Bone marrow (tissue), 2 donors: ENCODE results near the gene STK32B.
"Not testable (repeated sequence)": the region's sequence is repeated elsewhere in the genome, so short reads cannot be mapped to it uniquely, and the experiment has no call there.

ENCODE experiments used
- DNase-seq, 2 donors: peaks; one replicate each; lab custom pipeline; 2025; lab: John Stamatoyannopoulos, UW

The STK32B gene

GRCh38 chr4:5395781-5396180 is 344.5 kb downstream of the STK32B start:
- no peak for DNase-seq

- DNase-seq: no peak
Measured at GRCh38 chr4:5398056-5398455, 346.8 kb downstream of the STK32B start.

- DNase-seq: no peak
Measured at GRCh38 chr4:5399124-5399523, 347.8 kb downstream of the STK32B start.

GRCh38 chr4:5399790-5400421 is 348.6 kb downstream of the STK32B start:
- DNase-seq: no peak

GRCh38 chr4:5403746-5404497 is 352.6 kb downstream of the STK32B start:
- no peak for DNase-seq

GRCh38 chr4:5409237-5409636 is 358.0 kb downstream of the STK32B start:
- DNase-seq: no peak

GRCh38 chr4:5409972-5410618 is 358.8 kb downstream of the STK32B start:
- DNase-seq: no peak

- no peak for DNase-seq
Measured at GRCh38 chr4:5412296-5412695, 361.0 kb downstream of the STK32B start.

- DNase-seq: no peak
Measured at GRCh38 chr4:5412751-5413150, 361.5 kb downstream of the STK32B start.

GRCh38 chr4:5416637-5417036 is 365.4 kb downstream of the STK32B start:
- DNase-seq: no peak

GRCh38 chr4:5420266-5420665 is 369.0 kb downstream of the STK32B start:
- no peak for DNase-seq

- DNase-seq: no peak
Measured at GRCh38 chr4:5421416-5421815, 370.1 kb downstream of the STK32B start.

- no peak for DNase-seq
Measured at GRCh38 chr4:5422195-5422594, 370.9 kb downstream of the STK32B start.

- no peak for DNase-seq
Measured at GRCh38 chr4:5423670-5424069, 372.4 kb downstream of the STK32B start.

GRCh38 chr4:5424211-5424610 is 372.9 kb downstream of the STK32B start:
- DNase-seq: no peak

GRCh38 chr4:5424901-5425300 is 373.6 kb downstream of the STK32B start:
- no peak for DNase-seq

- no peak for DNase-seq
Measured at GRCh38 chr4:5429747-5430146, 378.5 kb downstream of the STK32B start.

GRCh38 chr4:5433196-5433595 is 381.9 kb downstream of the STK32B start:
- no peak for DNase-seq

GRCh38 chr4:5435201-5435600 is 383.9 kb downstream of the STK32B start:
- DNase-seq: no peak

- DNase-seq: no peak
Measured at GRCh38 chr4:5435823-5436222, 384.5 kb downstream of the STK32B start.

- DNase-seq: not testable (repeated sequence)
Measured at GRCh38 chr4:5443976-5444802, 392.9 kb downstream of the STK32B start.

- DNase-seq: no peak
Measured at GRCh38 chr4:5444918-5445517, 393.7 kb downstream of the STK32B start.
